Endodermal cell (in vitro differentiated cells): ENCODE measurements around the gene MTUS2. TPM values are rescaled to one million over a fixed set of nuclear protein-coding genes. Genes with fewer than 3 reads are reported as not detected.

Experiments used
- DNase-seq: peaks from one replicate; pipeline ENCODE4 v3.0.0-alpha.2; 2017
- H3K27ac ChIP-seq: 2 replicates; pipeline ENCODE4 v1.5.1; 2013; ENCODE audit warnings: mild to moderate bottlenecking, low read depth, low read length, moderate library complexity
- H3K27me3 ChIP-seq: 2 replicates; pipeline ENCODE4 v1.6.1; 2013; ENCODE audit warnings: mild to moderate bottlenecking, low read length, moderate library complexity; ENCODE audit not compliant: insufficient read depth, control insufficient read depth, poor library complexity, severe bottlenecking
- H3K36me3 ChIP-seq: 2 replicates; pipeline ENCODE4 v1.7.0; 2013; ENCODE audit warnings: mild to moderate bottlenecking, low read length, moderate library complexity; ENCODE audit not compliant: control insufficient read depth, insufficient read depth
- H3K4me1 ChIP-seq: one replicate; pipeline ENCODE4 v1.7.0; 2013; ENCODE audit warnings: low read length; ENCODE audit not compliant: control insufficient read depth, insufficient read depth
- H3K4me3 ChIP-seq: 2 replicates; pipeline ENCODE4 v1.5.1; 2013; ENCODE audit warnings: mild to moderate bottlenecking, low read length, moderate library complexity
- H3K9ac ChIP-seq: 2 replicates; pipeline ENCODE4 v1.6.1; 2013; ENCODE audit warnings: mild to moderate bottlenecking, low read length, moderate library complexity; ENCODE audit not compliant: poor library complexity, severe bottlenecking; ENCODE audit errors: extremely low read depth
- H3K9me3 ChIP-seq: 2 replicates; pipeline ENCODE4 v1.6.1; 2013; ENCODE audit warnings: mild to moderate bottlenecking, low read length, moderate library complexity; ENCODE audit not compliant: control insufficient read depth
- H3K27ac Mint-ChIP-seq: 2 replicates; pipeline ENCODE4 v1.8.0; 2020; ENCODE audit warnings: mixed read lengths
- H3K27me3 Mint-ChIP-seq: 2 replicates; pipeline ENCODE4 v1.8.0; 2021; ENCODE audit warnings: mild to moderate bottlenecking, mixed read lengths; ENCODE audit not compliant: insufficient read depth
- H3K36me3 Mint-ChIP-seq: 2 replicates; pipeline ENCODE4 v1.8.0; 2020; ENCODE audit warnings: low read depth, mixed read lengths
- H3K4me1 Mint-ChIP-seq: 2 replicates; pipeline ENCODE4 v1.8.0; 2020; ENCODE audit warnings: mixed read lengths
- H3K4me3 Mint-ChIP-seq: 2 replicates; pipeline ENCODE4 v1.8.0; 2020; ENCODE audit warnings: mild to moderate bottlenecking, moderate library complexity, mixed read lengths
- H3K9me3 Mint-ChIP-seq: 2 replicates; pipeline ENCODE4 v1.8.0; 2020; ENCODE audit warnings: mild to moderate bottlenecking, mixed read lengths
- CTCF ChIP-seq: fragments of 200-600 bp; sonication (generic); conservative IDR thresholded peaks from 2 replicates; pipeline ENCODE4 v1.5.0; 2021; ENCODE audit warnings: antibody characterized with exemption, mild to moderate bottlenecking
- WGBS, 2 experiments: methylation state at CpG; one replicate each; pipeline versions ENCODE4 v1.1.5 to v1.1.7; 2013; ENCODE audit warnings: missing lambda C conversion rate in 2 of 2, mixed read lengths in 1 of 2; ENCODE audit not compliant: insufficient coverage in 1 of 2, insufficient read length in 1 of 2; 5-methylcytosine and 5-hydroxymethylcytosine counted together
- total RNA-seq, 2 donors: library from RNA; stranded (reverse); fragmentation: NEBNext Ultra II Directional in 1 of 2; extraction: Animal tissue kit (Norgen Biotek cat#: 25700) in 1 of 2; gene quantifications; 2 replicates in 1 of 2; 3 replicates in 1 of 2; pipeline ENCODE4 v1.2.1, GENCODE V29; 2021

The MTUS2 gene
- total RNA-seq, 2 donors from 2014 or later, result 1.2 to 1.3 TPM

DNA sequence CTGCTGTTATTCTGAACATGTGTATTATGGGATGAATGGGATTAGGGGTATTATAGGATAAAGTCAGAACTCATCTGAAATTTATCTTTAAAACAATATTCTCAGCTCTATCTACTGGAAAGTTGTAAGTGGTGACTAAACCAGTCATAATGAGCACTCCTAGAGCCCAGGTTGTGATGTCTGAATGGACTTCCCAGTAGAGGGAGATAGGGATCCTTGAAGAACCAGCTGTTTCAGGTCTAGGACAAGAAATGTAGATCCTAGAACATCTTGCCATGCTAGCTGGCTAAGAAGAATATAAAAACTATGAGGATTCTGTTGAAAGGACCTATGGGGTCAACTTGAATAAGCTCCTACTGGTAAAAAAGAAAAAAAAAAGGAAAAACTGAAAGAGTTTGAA, 464.6 kb downstream of the MTUS2 start:
- H3K27me3 Mint-ChIP-seq, result peaks cover 24% of the 10 kb centered on the region
- H3K9ac ChIP-seq, result no peak overlapping the region
- no peak overlapping the region for H3K4me3 Mint-ChIP-seq
- peaks cover 40% of the 10 kb centered on the region for H3K4me1 Mint-ChIP-seq
- H3K9me3 Mint-ChIP-seq, result no peaks in the 10 kb centered on the region
- DNase-seq, result no peak
- peaks cover 9% of the 10 kb centered on the region for H3K9me3 ChIP-seq
- H3K36me3 ChIP-seq, result no peaks in the 10 kb centered on the region
- no peaks in the 10 kb centered on the region for H3K36me3 Mint-ChIP-seq
- peak; percentile 64 for TF ChIP-seq CTCF
- no peak overlapping the region for H3K27ac Mint-ChIP-seq
- H3K4me3 ChIP-seq, result no peak overlapping the region
- no peaks in the 10 kb centered on the region for H3K4me1 ChIP-seq
- H3K27ac ChIP-seq, result no peak overlapping the region
- no peaks in the 10 kb centered on the region for H3K27me3 ChIP-seq

GRCh38 chr13:29287237-29287636, 467.1 kb downstream of the MTUS2 start:
- H3K27ac Mint-ChIP-seq, result no peak overlapping the region
- no peak overlapping the region for H3K4me3 ChIP-seq
- 86 to 100% methylated on average over 2 to 5 of the region's 5 CpGs for WGBS, 2 experiments
- H3K4me3 Mint-ChIP-seq, result no peak overlapping the region
- H3K4me1 ChIP-seq, result no peaks in the 10 kb centered on the region
- TF ChIP-seq CTCF, result no peak
- H3K27ac ChIP-seq, result no peak overlapping the region
- no peak overlapping the region for H3K9ac ChIP-seq
- H3K36me3 ChIP-seq, result no peaks in the 10 kb centered on the region
- no peaks in the 10 kb centered on the region for H3K27me3 ChIP-seq
- peaks cover 18% of the 10 kb centered on the region for H3K9me3 ChIP-seq
- no peaks in the 10 kb centered on the region for H3K36me3 Mint-ChIP-seq
- no peaks in the 10 kb centered on the region for H3K9me3 Mint-ChIP-seq
- peaks cover 32% of the 10 kb centered on the region for H3K27me3 Mint-ChIP-seq
- H3K4me1 Mint-ChIP-seq, result peaks cover 52% of the 10 kb centered on the region
- DNase-seq, result no peak

DNA sequence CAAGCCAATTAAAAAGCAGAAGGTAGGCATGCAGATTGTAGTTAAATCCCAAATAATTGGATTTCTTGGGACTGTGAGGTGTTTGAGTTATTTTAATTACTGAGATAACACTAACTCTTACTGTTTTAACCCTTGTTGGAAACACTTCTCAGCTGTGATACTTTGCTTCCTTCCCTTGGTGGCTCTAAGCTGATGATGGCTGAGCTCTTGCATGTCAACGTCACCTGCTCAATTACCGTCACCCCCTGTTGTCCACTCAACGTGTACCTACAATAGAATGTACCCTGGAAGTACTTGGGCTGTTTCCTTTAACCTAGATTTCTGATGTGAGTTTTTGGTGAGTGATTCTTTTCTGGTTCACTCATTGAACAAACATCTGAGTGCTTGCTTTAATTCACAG, 471.9 kb downstream of the MTUS2 start:
- WGBS, 2 experiments, result 52 to 56% methylated on average over 3 of the region's 3 CpGs
- H3K27ac Mint-ChIP-seq, result peak overlapping the region; percentile 90

More for the DNA sequence above, 471.9 kb downstream of the MTUS2 start:
- Mint-ChIP-seq H3K4me1 (peaks cover 30% of the 10 kb centered on the region), H3K4me3 (no peak overlapping the region), H3K27me3 (peaks cover 24% of the 10 kb centered on the region), H3K9me3 (peaks cover 9% of the 10 kb centered on the region), H3K36me3 (no peaks in the 10 kb centered on the region)
- Histone ChIP-seq H3K9ac (no peak overlapping the region), H3K9me3 (peaks cover 30% of the 10 kb centered on the region), H3K27me3 (no peaks in the 10 kb centered on the region), H3K27ac (no peak overlapping the region), H3K36me3 (no peaks in the 10 kb centered on the region), H3K4me3 (no peak overlapping the region), H3K4me1 (no peaks in the 10 kb centered on the region)
- TF ChIP-seq CTCF, result peak; percentile 51
- peak; percentile 65 for DNase-seq
